ENCODE measurements around the gene OR51G1.

OR51G1 gene

GRCh38 chr11:4881188-4881587 lies 43.0 kb downstream of the OR51G1 start:
- DNase-seq (ENCODE audit: extremely low read depth in 1 of 2, low read depth in 1 of 2), result no peak

Data from stimulated activated CD8-positive, alpha-beta memory T cell treated with anti-CD3 and anti-CD28 coated beads, Interleukin-7, amount 100 ng/mL, for 48 hours (primary cell).